ENCODE results near the gene AKR1D1. TPM values are rescaled to one million over a fixed set of nuclear protein-coding genes. Genes with fewer than 3 reads are reported as not detected.
"Not testable (repeated sequence)": the region's sequence is repeated elsewhere in the genome, so short reads cannot be mapped to it uniquely, and the experiment has no call there.

AKR1D1 gene
- total RNA-seq, 1 experiment from 2014 or later, result not detected

DNA sequence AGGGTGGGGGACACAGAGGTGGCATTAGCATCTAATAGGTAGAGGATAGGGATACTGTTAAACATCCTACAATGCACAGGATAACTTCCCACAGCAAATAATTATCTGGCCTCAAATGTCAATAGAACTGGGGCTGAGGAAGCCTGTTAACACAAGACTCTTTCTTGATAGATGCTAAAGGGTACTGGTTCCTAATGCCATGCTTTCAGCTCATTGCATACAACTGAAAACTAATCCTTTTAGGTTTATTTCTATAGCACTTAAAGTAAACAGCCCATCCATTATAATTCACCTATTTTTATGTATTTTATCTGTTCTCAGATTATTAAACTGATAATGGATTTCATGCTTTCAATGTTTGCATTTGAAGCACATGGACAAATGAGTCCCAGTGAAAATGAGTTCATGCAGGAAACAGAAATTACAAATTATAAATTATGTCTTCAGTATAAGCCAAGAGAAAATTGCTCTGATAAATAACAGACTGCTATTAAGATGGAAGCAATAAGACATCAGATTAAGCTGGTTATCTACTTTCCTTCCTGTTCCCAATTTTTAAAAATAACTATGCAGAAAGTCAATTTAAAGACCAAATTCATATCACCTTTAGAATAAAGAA is 66.4 kb downstream of the AKR1D1 start:
- CTCF ChIA-PET, result no interaction called here
- no peak overlapping the region for H3K27ac Mint-ChIP-seq (ENCODE audit: unreplicated experiment)
- DNase-seq, result no peak
- BruUV-seq (replicated peaks), result no TSS peak
- TF ChIP-seq CTCF (IDR thresholded peaks at IDR 0.05; ENCODE audit: unreplicated experiment), result no peak
- H3K4me1 Mint-ChIP-seq (ENCODE audit: low read depth, unreplicated experiment), result no peaks in the 10 kb centered on the region
- no peaks in the 10 kb centered on the region for H3K36me3 Mint-ChIP-seq (ENCODE audit: insufficient read depth, unreplicated experiment)
- H3K4me3 Mint-ChIP-seq (ENCODE audit: low read depth, unreplicated experiment), result no peak overlapping the region
- H3K9me3 Mint-ChIP-seq (ENCODE audit: low read depth, unreplicated experiment), result no peaks in the 10 kb centered on the region
- intact Hi-C loops (cut with micrococcal nuclease; ENCODE audit: unreplicated experiment), result no loop called here
- no peaks in the 10 kb centered on the region for H3K27me3 Mint-ChIP-seq (ENCODE audit: unreplicated experiment)

GRCh38 chr7:138144958-138145357 is 68.7 kb downstream of the AKR1D1 start:
- H3K4me3 Mint-ChIP-seq (ENCODE audit: low read depth, unreplicated experiment), result no peak overlapping the region
- no TSS peak for BruUV-seq (replicated peaks)
- no peak for DNase-seq
- intact Hi-C loops (cut with micrococcal nuclease; ENCODE audit: unreplicated experiment), result no loop called here
- TF ChIP-seq CTCF (IDR thresholded peaks at IDR 0.05; ENCODE audit: unreplicated experiment), result no peak
- no peaks in the 10 kb centered on the region for H3K27me3 Mint-ChIP-seq (ENCODE audit: unreplicated experiment)
- H3K4me1 Mint-ChIP-seq (ENCODE audit: low read depth, unreplicated experiment), result no peaks in the 10 kb centered on the region
- H3K27ac Mint-ChIP-seq (ENCODE audit: unreplicated experiment), result no peak overlapping the region
- H3K36me3 Mint-ChIP-seq (ENCODE audit: insufficient read depth, unreplicated experiment), result no peaks in the 10 kb centered on the region
- H3K9me3 Mint-ChIP-seq (ENCODE audit: low read depth, unreplicated experiment), result no peaks in the 10 kb centered on the region
- CTCF ChIA-PET, result interaction anchor here (0.5 kb wide), 1 partner anchor 728 kb away, joined by 3 read pairs; no protein-coding TSS in a partner anchor

DNA sequence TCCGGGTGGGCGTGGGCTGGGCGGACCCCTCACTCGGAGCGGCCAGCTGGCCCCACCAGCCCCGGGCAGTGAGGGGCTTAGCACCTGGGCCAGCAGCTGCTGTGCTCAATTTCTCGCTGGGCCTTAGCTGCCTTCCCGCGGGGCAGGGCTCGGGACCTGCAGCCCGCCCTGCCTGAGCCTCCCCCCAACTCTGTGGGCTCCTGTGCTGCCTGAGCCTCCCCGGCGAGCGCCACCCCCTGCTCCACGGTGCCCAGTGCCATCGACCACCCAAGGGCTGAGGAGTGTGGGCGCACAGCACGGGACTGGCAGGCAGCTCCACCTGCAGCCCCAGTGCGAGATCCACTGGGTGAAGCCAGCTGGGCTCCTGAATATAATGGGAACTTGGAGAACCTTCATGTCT is 70.0 kb downstream of the AKR1D1 start:
- H3K27me3 Mint-ChIP-seq (ENCODE audit: unreplicated experiment); BruUV-seq (replicated peaks); H3K36me3 Mint-ChIP-seq (ENCODE audit: insufficient read depth, unreplicated experiment); DNase-seq; intact Hi-C loops (cut with micrococcal nuclease; ENCODE audit: unreplicated experiment); H3K9me3 Mint-ChIP-seq (ENCODE audit: low read depth, unreplicated experiment); H3K4me3 Mint-ChIP-seq (ENCODE audit: low read depth, unreplicated experiment); H3K27ac Mint-ChIP-seq (ENCODE audit: unreplicated experiment); H3K4me1 Mint-ChIP-seq (ENCODE audit: low read depth, unreplicated experiment): not testable (repeated sequence)
- CTCF ChIA-PET, result interaction anchor here (0.6 kb wide), 2 partner anchors 313 to 335 kb away, joined by 3 read pairs; no protein-coding TSS in a partner anchor

- H3K36me3 Mint-ChIP-seq (ENCODE audit: insufficient read depth, unreplicated experiment); H3K4me3 Mint-ChIP-seq (ENCODE audit: low read depth, unreplicated experiment); H3K27ac Mint-ChIP-seq (ENCODE audit: unreplicated experiment); H3K9me3 Mint-ChIP-seq (ENCODE audit: low read depth, unreplicated experiment); H3K4me1 Mint-ChIP-seq (ENCODE audit: low read depth, unreplicated experiment); intact Hi-C loops (cut with micrococcal nuclease; ENCODE audit: unreplicated experiment); DNase-seq; BruUV-seq (replicated peaks); H3K27me3 Mint-ChIP-seq (ENCODE audit: unreplicated experiment): not testable (repeated sequence)
- CTCF ChIA-PET, result interaction anchor here (0.6 kb wide), 1 partner anchor 313 kb away, joined by 3 read pairs; no protein-coding TSS in a partner anchor
These were observed 70.8 kb downstream of the AKR1D1 start for GRCh38 chr7:138146757-138147734.

- intact Hi-C loops (cut with micrococcal nuclease; ENCODE audit: unreplicated experiment), result no loop called here
- Mint-ChIP-seq H3K4me3 (ENCODE audit: low read depth, unreplicated experiment) (no peak overlapping the region), H3K36me3 (ENCODE audit: insufficient read depth, unreplicated experiment) (no peaks in the 10 kb centered on the region), H3K9me3 (ENCODE audit: low read depth, unreplicated experiment) (no peaks in the 10 kb centered on the region), H3K27ac (ENCODE audit: unreplicated experiment) (no peak overlapping the region), H3K4me1 (ENCODE audit: low read depth, unreplicated experiment) (no peaks in the 10 kb centered on the region), H3K27me3 (ENCODE audit: unreplicated experiment) (no peaks in the 10 kb centered on the region)
- TF ChIP-seq CTCF (IDR thresholded peaks at IDR 0.05; ENCODE audit: unreplicated experiment), result no peak
- no TSS peak for BruUV-seq (replicated peaks)
- no peak for DNase-seq
- CTCF ChIA-PET, result interaction anchor here (0.7 kb wide), 1 partner anchor 553 kb away, joined by 4 read pairs; no protein-coding TSS in a partner anchor
These were observed 75.7 kb downstream of the AKR1D1 start for GRCh38 chr7:138151731-138152577.

Data from Calu3 (cell line).